ENCODE results near the gene PRDM2.

- TF ChIP-seq CTCF (IDR thresholded peaks at IDR 0.05): no peak
- no peak for TF ChIP-seq POLR2A (IDR thresholded peaks at IDR 0.05)
These were observed 132.5 kb downstream of the PRDM2 start for GRCh38 chr1:13832536-13832935.
